Measurements from ENCODE around the gene CLDN6.

CLDN6 gene

GRCh38 chr16:3027489-3027795 lies 9.5 kb upstream of the CLDN6 start:
- TF ChIP-seq ZC3H10 (CRISPR knock-in tag; IDR thresholded peaks at IDR 0.05): no peak
- no peak for TF ChIP-seq SNAI2 (CRISPR knock-in tag; IDR thresholded peaks at IDR 0.05)
- no peak for TF ChIP-seq ISL1 (CRISPR knock-in tag; IDR thresholded peaks at IDR 0.05)
- TF ChIP-seq ZFP3 (CRISPR knock-in tag; IDR thresholded peaks at IDR 0.05): no peak
- TF ChIP-seq TSHZ2 (CRISPR knock-in tag; IDR thresholded peaks at IDR 0.05): no peak
- TF ChIP-seq TOX (CRISPR knock-in tag; IDR thresholded peaks at IDR 0.05; ENCODE audit: borderline replicate concordance): no peak
- TF ChIP-seq BACH2 (CRISPR knock-in tag; IDR thresholded peaks at IDR 0.05; ENCODE audit: borderline replicate concordance): no peak
- no peak for TF ChIP-seq ESRRG (CRISPR knock-in tag; IDR thresholded peaks at IDR 0.05)
- TF ChIP-seq CSRNP3 (CRISPR knock-in tag; IDR thresholded peaks at IDR 0.05): no peak
- no peak for TF ChIP-seq ZNF565 (CRISPR knock-in tag; conservative IDR thresholded peaks at IDR 0.05; ENCODE audit: low read depth)
- TF ChIP-seq OSR1 (CRISPR knock-in tag; IDR thresholded peaks at IDR 0.05): no peak
- no peak for TF ChIP-seq ZNF8 (CRISPR knock-in tag; IDR thresholded peaks at IDR 0.05)
- ATAC-seq: no peak

- ATAC-seq: no peak
These were observed 8.9 kb upstream of the CLDN6 start for GRCh38 chr16:3026609-3027488.

DNA sequence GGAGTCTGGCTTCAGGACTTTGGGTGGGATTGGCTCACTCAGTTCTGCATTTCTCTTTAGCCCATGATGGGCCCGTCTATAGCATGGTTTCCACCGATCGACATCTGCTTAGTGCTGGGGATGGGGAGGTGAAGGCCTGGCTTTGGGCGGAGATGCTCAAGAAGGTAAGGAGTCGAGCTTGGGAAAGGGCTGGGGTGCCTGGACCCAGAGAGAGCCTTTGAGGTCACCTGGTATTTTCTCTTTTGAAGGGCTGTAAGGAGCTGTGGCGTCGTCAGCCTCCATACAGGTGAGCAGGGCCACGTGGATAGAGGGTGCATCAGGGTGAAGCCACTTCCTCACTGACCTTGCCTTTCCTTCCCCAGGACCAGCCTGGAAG lies 8.0 kb upstream of the CLDN6 start:
- TF ChIP-seq TSHZ2 (CRISPR knock-in tag; IDR thresholded peaks at IDR 0.05) (no peak), ISL1 (CRISPR knock-in tag; IDR thresholded peaks at IDR 0.05) (no peak), ZNF70 (CRISPR knock-in tag; IDR thresholded peaks at IDR 0.05) (no peak), RARB (CRISPR knock-in tag; IDR thresholded peaks at IDR 0.05) (no peak), CREB5 (CRISPR knock-in tag; IDR thresholded peaks at IDR 0.05; ENCODE audit: low read depth) (no peak)
- no peak for ATAC-seq

More at GRCh38 chr16:3026609-3027488, 8.9 kb upstream of the CLDN6 start:
- TF ChIP-seq ZFP3 (CRISPR knock-in tag; IDR thresholded peaks at IDR 0.05): no peak
- TF ChIP-seq TCF4 (CRISPR knock-in tag; IDR thresholded peaks at IDR 0.05; ENCODE audit: borderline replicate concordance): no peak
- TF ChIP-seq CSDC2 (CRISPR knock-in tag; IDR thresholded peaks at IDR 0.05): no peak
- TF ChIP-seq ZNF8 (CRISPR knock-in tag; IDR thresholded peaks at IDR 0.05): no peak
- TF ChIP-seq, protein P1, sequence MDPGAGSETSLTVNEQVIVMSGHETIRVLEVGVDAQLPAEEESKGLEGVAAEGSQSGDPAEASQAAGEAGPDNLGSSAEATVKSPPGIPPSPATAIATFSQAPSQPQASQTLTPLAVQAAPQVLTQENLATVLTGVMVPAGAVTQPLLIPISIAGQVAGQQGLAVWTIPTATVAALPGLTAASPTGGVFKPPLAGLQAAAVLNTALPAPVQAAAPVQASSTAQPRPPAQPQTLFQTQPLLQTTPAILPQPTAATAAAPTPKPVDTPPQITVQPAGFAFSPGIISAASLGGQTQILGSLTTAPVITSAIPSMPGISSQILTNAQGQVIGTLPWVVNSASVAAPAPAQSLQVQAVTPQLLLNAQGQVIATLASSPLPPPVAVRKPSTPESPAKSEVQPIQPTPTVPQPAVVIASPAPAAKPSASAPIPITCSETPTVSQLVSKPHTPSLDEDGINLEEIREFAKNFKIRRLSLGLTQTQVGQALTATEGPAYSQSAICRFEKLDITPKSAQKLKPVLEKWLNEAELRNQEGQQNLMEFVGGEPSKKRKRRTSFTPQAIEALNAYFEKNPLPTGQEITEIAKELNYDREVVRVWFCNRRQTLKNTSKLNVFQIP (CRISPR knock-in tag; IDR thresholded peaks at IDR 0.05; ENCODE audit: borderline replicate concordance, low read depth): no peak
